K562 (cell line): ENCODE data around the gene LAMA2. TPM values are rescaled to one million over a fixed set of nuclear protein-coding genes. Genes with fewer than 3 reads are reported as not detected.

ENCODE experiments used
- ADNP ChIP-seq: fragments of 200-800 bp; sonication (Bioruptor generic); IDR thresholded peaks from 2 replicates; pipeline ENCODE4 v1.6.1; 2016; ENCODE audit warnings: missing genetic modification characterization, missing compliant biosample characterization
- ZBTB11 ChIP-seq, 3 experiments: fragments of 200-800 bp in 1 of 3; fragments of 250-450 bp in 1 of 3; fragments of 450-650 bp in 1 of 3; sonication (Bioruptor Pico) in 1 of 3; sonication (Bioruptor generic) in 1 of 3; formaldehyde crosslinking in 1 of 3; IDR thresholded peaks; 2 replicates each; pipeline versions ENCODE4 v1.6.1 to v1.8.0; 2016 to 2022; ENCODE audit warnings: mild to moderate bottlenecking in 2 of 3, missing genetic modification characterization in 2 of 3, missing compliant biosample characterization in 1 of 3, moderate library complexity in 1 of 3
- ZBTB33 ChIP-seq: sonication (generic); formaldehyde crosslinking; IDR thresholded peaks from 2 replicates; pipeline ENCODE4 v1.8.1; 2023; ENCODE audit warnings: mild to moderate bottlenecking, missing genetic modification reagents
- ZNF668 ChIP-seq: fragments of 250-450 bp; sonication (Bioruptor Pico); IDR thresholded peaks from 2 replicates; pipeline ENCODE4 v1.8.0; 2022; ENCODE audit warnings: mild to moderate bottlenecking, inconsistent platforms
- polyA plus RNA-seq, 8 experiments: library from polyadenylated mRNA; depleted of rRNA in 4 of 8; stranded (reverse) in 5 of 8; unstranded in 3 of 8; fragments of >200 nt; fragmentation: Nextera tagmentation in 2 of 8; fragmentation: Illumina TruSeq in 1 of 8; extraction: Ambion mirVana in 2 of 8; extraction: Trizol in 1 of 8; gene quantifications; 2 replicates each; pipeline versions ENCODE4 v1.2.1 to v1.2.3, GENCODE V29; 2011 to 2014; ENCODE audit warnings: inconsistent platforms in 1 of 8, missing spikeins in 1 of 8
- total RNA-seq, 7 experiments: library from RNA; depleted of rRNA in 6 of 7; stranded (reverse); fragments of >200 nt in 6 of 7; fragmentation: Illumina TruSeq in 2 of 7; extraction: Trizol in 2 of 7; gene quantifications; 2 replicates each; pipeline versions ENCODE4 v1.2.1 to v1.2.3, GENCODE V29; 2011 to 2021; ENCODE audit warnings: low replicate concordance in 1 of 7
- TF ChIP-seq, protein P1 (sequence below): fragments of 450-650 bp; formaldehyde crosslinking; IDR thresholded peaks from 2 replicates; pipeline ENCODE4 v1.4.0; 2020; ENCODE audit warnings: mild to moderate bottlenecking, moderate library complexity

Gene LAMA2
- total and polyA plus RNA-seq, 9 of the 15 experiments (the other 6 are each of a cell fraction or from before 2014, with no cell fraction given), result 0.04 to 1.5 (median 0.36) TPM

DNA sequence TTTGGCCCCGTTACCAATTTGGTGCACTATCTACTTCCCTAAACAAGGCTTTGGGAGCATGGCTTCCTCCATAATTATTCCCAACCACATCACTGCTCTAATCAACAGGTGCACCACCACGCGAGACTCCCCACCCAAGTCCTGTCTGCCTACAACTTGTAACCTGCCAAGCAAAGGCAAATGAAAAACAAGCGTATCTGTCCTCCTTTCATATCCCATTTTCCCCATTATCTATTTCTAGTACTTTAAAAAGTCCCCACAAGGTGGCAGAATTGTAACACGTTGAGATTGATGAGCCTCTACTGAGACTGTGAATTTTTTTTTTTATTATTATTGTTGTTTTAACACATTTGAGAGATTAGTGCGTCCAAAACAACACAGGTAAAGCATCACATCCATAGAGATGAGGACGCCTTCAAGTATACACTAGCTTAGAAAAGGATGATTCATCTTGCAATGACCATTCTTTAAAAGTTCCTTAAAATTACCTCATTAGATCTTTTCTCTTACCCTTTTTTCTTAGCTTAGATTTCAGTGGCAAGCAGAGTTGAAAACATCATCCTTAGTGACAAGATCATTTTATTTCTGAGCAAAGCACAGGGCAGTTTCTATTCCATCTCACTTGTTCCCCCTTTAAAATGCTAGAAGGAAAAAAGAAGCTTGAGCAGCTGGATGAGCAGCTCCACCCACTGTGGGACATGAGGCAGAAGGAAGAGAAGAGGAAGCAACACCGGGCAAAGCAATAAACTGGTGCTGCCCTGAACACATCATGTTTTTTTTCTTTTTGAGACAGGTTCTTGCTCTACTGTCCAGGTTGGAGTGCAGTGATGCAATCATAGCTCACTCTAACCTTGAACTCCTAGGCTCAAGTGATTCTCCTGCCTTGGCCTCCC, 616.3 kb downstream of the LAMA2 start (continued):
- TF ChIP-seq, protein P1, sequence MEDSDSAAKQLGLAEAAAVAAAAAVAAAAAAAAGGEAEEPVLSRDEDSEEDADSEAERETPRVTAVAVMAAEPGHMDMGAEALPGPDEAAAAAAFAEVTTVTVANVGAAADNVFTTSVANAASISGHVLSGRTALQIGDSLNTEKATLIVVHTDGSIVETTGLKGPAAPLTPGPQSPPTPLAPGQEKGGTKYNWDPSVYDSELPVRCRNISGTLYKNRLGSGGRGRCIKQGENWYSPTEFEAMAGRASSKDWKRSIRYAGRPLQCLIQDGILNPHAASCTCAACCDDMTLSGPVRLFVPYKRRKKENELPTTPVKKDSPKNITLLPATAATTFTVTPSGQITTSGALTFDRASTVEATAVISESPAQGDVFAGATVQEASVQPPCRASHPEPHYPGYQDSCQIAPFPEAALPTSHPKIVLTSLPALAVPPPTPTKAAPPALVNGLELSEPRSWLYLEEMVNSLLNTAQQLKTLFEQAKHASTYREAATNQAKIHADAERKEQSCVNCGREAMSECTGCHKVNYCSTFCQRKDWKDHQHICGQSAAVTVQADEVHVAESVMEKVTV (CRISPR knock-in tag), result peak; percentile 87
- TF ChIP-seq ZBTB11 (CRISPR knock-in tag; IDR thresholded peaks at IDR 0.05), result no peak
- no peak for TF ChIP-seq ADNP (tag)
- no peak for TF ChIP-seq ZNF668
- no peak for TF ChIP-seq ZBTB33 (CRISPR knock-in tag)
